ENCODE measurements around the gene CDH26.
"Not testable (repeated sequence)": the region's sequence is repeated elsewhere in the genome, so short reads cannot be mapped to it uniquely, and the experiment has no call there.

Gene CDH26

DNA sequence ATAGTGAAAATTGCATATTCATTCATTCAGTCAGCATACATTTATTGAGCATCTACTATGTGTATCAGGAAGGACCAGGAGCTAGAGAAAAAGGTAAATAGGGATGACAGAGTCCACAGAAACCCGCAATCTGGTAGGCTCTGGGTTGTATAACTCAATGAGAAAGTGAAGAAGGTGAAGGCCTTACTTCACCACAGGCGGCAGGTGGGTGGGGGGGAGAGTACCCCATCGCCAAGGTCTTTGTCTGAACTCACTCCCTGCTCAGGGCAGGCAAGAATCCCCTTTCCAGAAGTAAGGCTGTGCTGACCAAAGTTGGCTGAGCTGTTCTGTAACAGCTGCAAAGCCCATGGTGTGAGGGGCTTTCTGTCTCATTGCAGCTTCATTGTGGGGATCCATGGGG lies 81.3 kb downstream of the CDH26 start:
- TF ChIP-seq, protein P1, sequence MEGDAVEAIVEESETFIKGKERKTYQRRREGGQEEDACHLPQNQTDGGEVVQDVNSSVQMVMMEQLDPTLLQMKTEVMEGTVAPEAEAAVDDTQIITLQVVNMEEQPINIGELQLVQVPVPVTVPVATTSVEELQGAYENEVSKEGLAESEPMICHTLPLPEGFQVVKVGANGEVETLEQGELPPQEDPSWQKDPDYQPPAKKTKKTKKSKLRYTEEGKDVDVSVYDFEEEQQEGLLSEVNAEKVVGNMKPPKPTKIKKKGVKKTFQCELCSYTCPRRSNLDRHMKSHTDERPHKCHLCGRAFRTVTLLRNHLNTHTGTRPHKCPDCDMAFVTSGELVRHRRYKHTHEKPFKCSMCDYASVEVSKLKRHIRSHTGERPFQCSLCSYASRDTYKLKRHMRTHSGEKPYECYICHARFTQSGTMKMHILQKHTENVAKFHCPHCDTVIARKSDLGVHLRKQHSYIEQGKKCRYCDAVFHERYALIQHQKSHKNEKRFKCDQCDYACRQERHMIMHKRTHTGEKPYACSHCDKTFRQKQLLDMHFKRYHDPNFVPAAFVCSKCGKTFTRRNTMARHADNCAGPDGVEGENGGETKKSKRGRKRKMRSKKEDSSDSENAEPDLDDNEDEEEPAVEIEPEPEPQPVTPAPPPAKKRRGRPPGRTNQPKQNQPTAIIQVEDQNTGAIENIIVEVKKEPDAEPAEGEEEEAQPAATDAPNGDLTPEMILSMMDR (IDR thresholded peaks at IDR 0.05; ENCODE audit: low read length, missing control alignments), result no peak
- no peak for DNase-seq (ENCODE audit: low read depth)

DNA sequence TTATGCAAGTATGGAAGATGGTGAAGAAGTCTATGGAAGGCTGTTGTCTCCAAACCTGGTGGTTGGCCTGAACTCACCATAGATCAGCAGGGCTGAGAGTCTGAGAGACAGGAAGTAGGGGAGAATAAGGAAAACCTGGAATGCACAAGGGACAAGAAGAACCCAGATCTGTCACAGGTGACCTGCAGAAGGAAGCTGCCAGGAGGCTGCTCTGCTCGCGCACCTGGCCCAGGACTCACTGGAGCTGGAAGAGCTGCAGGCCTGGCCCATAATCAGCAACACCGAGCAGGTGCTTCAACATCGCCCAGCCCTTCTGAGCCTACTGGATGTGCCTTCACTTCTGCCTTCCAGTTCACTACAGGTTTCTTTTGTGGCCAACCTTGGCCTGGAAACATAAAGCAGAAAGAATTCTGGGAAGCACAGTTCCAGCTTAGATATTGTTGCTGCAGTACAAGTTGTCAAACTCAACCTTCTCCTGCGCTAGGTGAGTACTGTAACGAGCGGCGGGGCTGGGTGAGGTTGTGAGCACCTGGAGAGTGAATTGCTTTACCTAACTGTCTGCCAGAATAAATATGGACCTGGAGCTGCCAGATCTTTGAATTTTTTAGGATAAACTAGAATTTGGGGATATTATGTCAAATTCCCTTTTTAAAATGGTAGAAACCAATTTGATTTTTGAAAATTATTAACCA lies 82.4 kb downstream of the CDH26 start:
- DNase-seq (ENCODE audit: low read depth), result no peak
- no peak overlapping the region for H3K4me3 ChIP-seq (replicated peaks; ENCODE audit: low read depth, low read length)
- TF ChIP-seq, protein P1 (IDR thresholded peaks at IDR 0.05; ENCODE audit: low read length, missing control alignments), result no peak

More for the DNA sequence above, 81.3 kb downstream of the CDH26 start:
- no peak overlapping the region for H3K4me3 ChIP-seq (replicated peaks; ENCODE audit: low read depth, low read length)

DNA sequence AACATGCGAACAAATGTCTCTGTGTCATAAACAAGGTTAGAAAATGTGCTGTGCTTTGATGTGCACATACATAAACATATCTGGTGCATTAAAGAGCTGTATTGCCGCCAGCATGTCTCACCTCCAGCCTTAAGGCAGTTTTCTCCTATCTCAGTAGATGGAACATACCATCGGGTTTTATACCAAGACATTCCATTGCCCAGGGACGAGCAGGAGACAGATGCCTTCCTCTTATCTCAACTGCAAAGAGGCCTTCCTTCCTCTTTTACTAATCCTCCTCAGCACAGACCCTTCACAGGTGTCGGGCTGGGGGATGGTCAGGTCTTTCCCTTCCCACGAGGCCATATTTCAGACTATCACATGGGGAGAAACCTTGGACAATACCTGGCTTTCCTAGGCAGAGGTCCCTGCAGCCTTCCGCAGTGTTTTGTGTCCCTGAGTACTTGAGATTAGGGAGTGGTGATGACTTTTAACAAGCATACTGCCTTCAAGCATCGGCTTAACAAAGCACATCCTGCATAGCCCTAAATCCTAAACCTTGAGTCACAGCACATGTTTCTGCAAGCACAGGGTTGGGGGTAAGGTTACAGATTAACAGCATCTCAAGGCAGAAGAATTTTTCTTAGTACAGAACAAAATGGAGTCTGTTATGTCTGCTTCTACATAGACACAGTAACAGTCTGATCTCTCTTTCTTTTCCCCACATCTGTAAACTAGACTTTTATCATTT lies 83.4 kb downstream of the CDH26 start:
- DNase-seq (ENCODE audit: low read depth), result peak; percentile 18
- H3K4me3 ChIP-seq (replicated peaks; ENCODE audit: low read depth, low read length), result not testable (repeated sequence)

DNA sequence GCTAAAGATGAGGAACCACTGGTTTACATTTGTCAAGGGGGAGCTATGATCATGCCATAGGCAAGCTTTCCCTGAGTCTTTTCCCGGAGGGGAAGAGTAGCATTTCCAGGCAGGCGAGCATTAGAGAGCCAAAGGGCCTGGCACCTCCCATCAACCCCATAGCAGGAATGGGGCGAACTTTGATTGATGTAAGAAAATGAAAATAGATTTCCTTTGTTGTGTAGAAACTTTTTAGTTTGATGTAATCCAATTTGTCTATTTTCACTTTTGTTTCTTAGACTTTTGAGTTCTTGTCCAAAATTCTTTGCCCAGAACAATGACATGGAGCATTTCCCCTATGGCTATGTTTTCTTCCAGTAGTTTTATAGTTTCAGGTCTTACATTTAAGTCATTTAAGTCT lies 85.2 kb downstream of the CDH26 start:
- H3K4me3 ChIP-seq (replicated peaks; ENCODE audit: low read depth, low read length), result no peak overlapping the region
- TF ChIP-seq, protein P1 (IDR thresholded peaks at IDR 0.05; ENCODE audit: low read length, missing control alignments), result no peak
- DNase-seq (ENCODE audit: low read depth), result no peak

DNA sequence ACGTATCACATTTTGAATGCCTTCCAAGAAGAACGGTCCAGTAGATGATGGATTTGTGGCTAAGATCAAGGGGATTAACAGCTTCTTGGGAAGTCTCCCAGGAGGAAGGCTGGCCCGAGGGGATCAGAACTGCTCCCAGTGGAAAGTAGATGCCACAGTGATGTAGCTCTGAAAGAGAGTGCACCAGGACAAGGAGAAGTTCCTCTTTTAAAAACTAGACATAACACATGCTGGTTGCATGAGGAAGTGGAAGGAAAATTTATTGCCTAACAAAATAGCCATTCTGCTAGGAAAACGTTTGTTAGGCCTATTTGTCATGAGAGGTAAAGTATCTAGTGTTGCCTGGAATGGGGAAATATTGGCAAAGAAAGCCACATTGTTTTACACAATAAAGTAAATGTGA lies 87.8 kb downstream of the CDH26 start:
- TF ChIP-seq, protein P1 (IDR thresholded peaks at IDR 0.05; ENCODE audit: low read length, missing control alignments), result no peak
- no peak overlapping the region for H3K4me3 ChIP-seq (replicated peaks; ENCODE audit: low read depth, low read length)
- no peak for DNase-seq (ENCODE audit: low read depth)

DNA sequence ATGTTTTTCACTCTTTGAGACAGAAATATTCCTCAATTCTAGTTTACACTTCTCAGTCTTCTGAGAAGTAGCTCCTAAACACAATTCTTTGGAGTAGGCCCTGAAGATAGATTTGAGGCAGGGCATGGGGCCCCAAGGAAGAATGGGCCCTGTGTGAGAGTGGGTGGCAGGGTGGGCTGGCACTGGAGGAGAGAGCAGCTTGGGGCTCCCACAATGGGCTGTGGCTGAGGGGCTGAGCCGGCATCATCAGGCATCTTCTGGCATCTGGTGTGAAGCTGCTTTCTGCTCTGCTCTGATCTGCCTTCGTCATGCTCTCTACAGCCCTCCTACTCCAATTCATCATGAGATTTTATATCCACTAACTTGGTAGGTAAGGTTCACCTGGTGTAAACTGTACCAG lies 88.2 kb downstream of the CDH26 start:
- no peak overlapping the region for H3K4me3 ChIP-seq (replicated peaks; ENCODE audit: low read depth, low read length)
- no peak for DNase-seq (ENCODE audit: low read depth)
- TF ChIP-seq, protein P1 (IDR thresholded peaks at IDR 0.05; ENCODE audit: low read length, missing control alignments), result no peak

DNA sequence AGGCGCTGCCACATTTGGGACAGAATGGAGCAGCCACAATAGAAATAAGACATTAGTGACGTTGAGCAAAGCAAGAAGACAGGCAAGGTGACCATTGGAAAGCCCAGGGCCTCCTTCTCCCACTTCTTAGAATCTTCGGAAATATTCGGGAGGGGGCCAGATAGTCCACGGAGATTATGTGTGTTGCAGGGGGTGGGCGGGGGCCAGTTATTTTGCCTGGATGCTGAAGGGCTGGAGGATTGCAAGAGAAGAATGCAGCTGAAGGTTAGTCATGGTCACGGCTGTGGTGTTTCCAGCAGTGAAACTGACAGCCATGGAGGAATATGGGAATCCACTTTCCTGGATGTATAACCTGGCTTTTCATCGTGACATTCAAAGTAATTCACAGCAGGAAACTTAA lies 88.6 kb downstream of the CDH26 start:
- no peak for DNase-seq (ENCODE audit: low read depth)
- TF ChIP-seq, protein P1 (IDR thresholded peaks at IDR 0.05; ENCODE audit: low read length, missing control alignments), result no peak
- H3K4me3 ChIP-seq (replicated peaks; ENCODE audit: low read depth, low read length), result no peak overlapping the region

Data from fibroblast of pulmonary artery (primary cell).